ENCODE data around the gene PIK3C2B.

The PIK3C2B gene

GRCh38 chr1:204464701-204465100 lies 29.9 kb downstream of the PIK3C2B start:
- in situ Hi-C loops (cut with HindIII; ENCODE audit: low sequenced_read_pairs): no loop called here

- in situ Hi-C loops (cut with HindIII; ENCODE audit: low sequenced_read_pairs): no loop called here
Observed at GRCh38 chr1:204464187-204464631, 30.4 kb downstream of the PIK3C2B start.

GRCh38 chr1:204463125-204464060 lies 31.2 kb downstream of the PIK3C2B start:
- in situ Hi-C loops (cut with HindIII; ENCODE audit: low sequenced_read_pairs): no loop called here

GRCh38 chr1:204462229-204462561 lies 32.4 kb downstream of the PIK3C2B start:
- in situ Hi-C loops (cut with HindIII; ENCODE audit: low sequenced_read_pairs): no loop called here

- in situ Hi-C loops (cut with HindIII; ENCODE audit: low sequenced_read_pairs): no loop called here
Observed at GRCh38 chr1:204461331-204462228, 33.0 kb downstream of the PIK3C2B start.

GRCh38 chr1:204460346-204460745 lies 34.3 kb downstream of the PIK3C2B start:
- in situ Hi-C loops (cut with HindIII; ENCODE audit: low sequenced_read_pairs): no loop called here

- in situ Hi-C loops (cut with HindIII; ENCODE audit: low sequenced_read_pairs): no loop called here
Observed at GRCh38 chr1:204459706-204460105, 34.9 kb downstream of the PIK3C2B start.

GRCh38 chr1:204457666-204458065 lies 36.9 kb downstream of the PIK3C2B start:
- in situ Hi-C loops (cut with HindIII; ENCODE audit: low sequenced_read_pairs): no loop called here

GRCh38 chr1:204456826-204457442 lies 37.7 kb downstream of the PIK3C2B start:
- in situ Hi-C loops (cut with HindIII; ENCODE audit: low sequenced_read_pairs): no loop called here

- in situ Hi-C loops (cut with HindIII; ENCODE audit: low sequenced_read_pairs): no loop called here
Observed at GRCh38 chr1:204455831-204456145, 38.8 kb downstream of the PIK3C2B start.

GRCh38 chr1:204455063-204455830 lies 39.4 kb downstream of the PIK3C2B start:
- in situ Hi-C loops (cut with HindIII; ENCODE audit: low sequenced_read_pairs): no loop called here

- in situ Hi-C loops (cut with HindIII; ENCODE audit: low sequenced_read_pairs): no loop called here
Observed at GRCh38 chr1:204454476-204454875, 40.1 kb downstream of the PIK3C2B start.

GRCh38 chr1:204453141-204453772 lies 41.3 kb downstream of the PIK3C2B start:
- in situ Hi-C loops (cut with HindIII; ENCODE audit: low sequenced_read_pairs): no loop called here

GRCh38 chr1:204451352-204452124 lies 43.1 kb downstream of the PIK3C2B start:
- in situ Hi-C loops (cut with HindIII; ENCODE audit: low sequenced_read_pairs): no loop called here

- in situ Hi-C loops (cut with HindIII; ENCODE audit: low sequenced_read_pairs): no loop called here
Observed at GRCh38 chr1:204450461-204451257, 43.9 kb downstream of the PIK3C2B start.

- in situ Hi-C loops (cut with HindIII; ENCODE audit: low sequenced_read_pairs): loop anchor here (10.0 kb wide), 1 partner anchor 55 kb away; no protein-coding TSS in a partner anchor
Observed at GRCh38 chr1:204449678-204450280, 44.8 kb downstream of the PIK3C2B start.

GRCh38 chr1:204448991-204449677 lies 45.5 kb downstream of the PIK3C2B start:
- in situ Hi-C loops (cut with HindIII; ENCODE audit: low sequenced_read_pairs): loop anchor here (10.0 kb wide), 1 partner anchor 56 kb away; no protein-coding TSS in a partner anchor

All from DLD1 (cell line).